D341Med (cell line): ENCODE measurements around the gene TUBB1.

ENCODE experiments used
- DNase-seq: peaks from one replicate; pipeline ENCODE4 v3.0.0; 2012; ENCODE audit warnings: low spot score

TUBB1 gene

DNA sequence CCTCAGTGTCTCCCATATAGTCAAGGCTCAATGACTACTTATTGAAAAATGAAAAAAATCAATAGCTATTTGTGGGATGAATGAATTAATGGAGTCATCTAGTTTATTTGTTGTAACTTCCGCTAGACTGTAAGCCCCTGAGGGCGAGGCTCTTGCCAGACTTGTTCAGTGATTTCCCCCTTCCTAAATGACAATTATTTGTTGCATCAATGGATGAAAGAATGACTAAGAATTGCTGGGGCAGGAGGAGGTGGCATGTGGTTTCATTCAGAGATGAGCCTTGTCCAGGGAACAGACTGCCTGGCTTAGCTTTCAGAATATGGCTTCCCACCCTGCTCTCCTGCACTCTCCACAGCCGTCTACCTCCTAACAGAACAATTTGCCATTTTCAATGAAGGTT is 24.5 kb downstream of the TUBB1 start:
- no peak for DNase-seq

DNA sequence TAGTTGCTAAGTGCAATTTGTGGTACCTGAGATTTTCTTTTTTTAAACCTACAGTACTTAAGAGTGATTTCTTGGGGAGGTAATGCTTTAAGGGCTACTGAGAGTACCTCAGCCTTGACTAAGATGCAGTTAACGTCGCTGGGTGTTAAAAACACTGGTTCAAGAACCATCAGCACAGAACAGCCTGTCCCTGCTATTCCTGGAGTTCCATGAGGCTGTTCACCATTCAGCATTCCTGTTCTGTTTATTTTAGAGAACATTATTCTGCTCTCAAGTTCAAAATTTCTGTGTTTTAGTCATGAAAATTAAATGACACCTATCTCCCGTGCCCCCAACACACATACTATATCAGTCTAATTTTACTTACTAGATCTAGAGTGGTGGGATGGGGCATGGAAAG is 25.1 kb downstream of the TUBB1 start:
- DNase-seq, result no peak

DNA sequence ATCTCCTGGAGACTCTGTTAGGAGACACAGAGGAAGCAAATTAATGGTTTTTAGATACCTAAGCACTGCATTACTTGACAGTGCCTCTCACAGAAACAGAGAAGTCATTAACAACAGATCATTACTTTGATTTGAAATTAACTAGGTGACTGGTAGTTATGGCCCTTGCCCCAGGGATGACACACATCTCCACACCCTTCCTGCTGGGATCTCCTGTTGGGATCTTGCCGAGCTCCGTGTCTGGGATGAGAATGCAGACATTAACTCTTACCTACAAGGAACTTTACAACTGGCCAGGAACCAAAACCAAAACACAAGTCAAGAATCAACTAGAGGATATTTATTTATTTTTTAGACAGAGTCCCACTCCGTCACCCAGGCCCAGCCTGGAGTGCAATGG is 25.6 kb downstream of the TUBB1 start:
- no peak for DNase-seq

DNA sequence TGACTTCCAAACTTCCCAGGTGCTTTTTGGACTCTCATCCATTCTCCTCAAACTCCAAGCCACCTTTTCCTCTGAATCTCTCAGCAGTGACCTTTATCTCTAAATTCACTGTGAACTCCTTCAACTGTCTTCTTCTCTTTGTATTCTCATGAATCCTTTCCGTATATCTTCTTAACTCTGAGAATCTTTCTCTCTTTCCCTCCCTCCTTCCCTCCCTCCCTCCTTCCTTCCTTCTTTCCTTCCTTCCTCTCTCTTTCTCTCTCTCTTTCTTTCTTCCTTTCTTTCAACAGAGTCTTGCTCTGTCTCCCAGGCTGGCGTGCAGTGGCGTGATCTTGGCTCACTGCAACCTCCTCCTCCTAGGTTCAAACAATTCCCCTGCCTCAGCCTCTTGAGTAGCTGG is 27.6 kb downstream of the TUBB1 start:
- no peak for DNase-seq

DNA sequence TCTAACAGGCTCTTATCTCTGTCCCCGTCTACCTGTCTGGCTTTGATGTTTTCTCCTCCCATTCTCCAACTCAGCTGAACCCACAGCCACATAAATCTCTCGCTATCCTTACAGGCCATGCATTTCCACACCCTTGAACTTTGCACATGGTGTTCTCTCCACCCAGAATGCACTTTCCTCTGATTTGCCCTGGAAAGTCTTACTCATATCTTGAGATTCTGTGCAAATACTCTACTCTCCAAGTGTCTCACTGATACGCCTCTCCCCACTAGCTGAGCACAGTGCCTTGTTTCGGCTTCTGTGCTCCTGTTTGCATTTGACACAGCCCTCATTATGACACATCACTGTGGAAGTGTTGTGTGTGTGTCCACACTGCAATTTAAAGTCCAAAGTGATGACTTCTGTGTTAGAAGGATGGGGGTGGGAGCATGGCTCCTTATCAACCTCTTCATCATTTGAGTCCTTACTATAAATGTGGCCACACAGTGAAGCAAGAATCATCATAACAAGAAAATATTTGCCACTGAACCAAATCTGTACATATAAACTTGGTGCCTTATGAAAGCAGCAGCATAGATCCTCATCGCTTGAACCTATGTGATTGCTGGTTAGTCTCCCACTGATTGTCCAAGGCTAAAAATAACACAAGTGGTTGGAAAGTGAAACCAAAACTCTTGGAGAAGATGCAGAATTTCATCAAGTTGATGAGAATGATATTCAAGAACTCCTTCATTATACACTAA is 28.9 kb downstream of the TUBB1 start:
- DNase-seq, result no peak

DNA sequence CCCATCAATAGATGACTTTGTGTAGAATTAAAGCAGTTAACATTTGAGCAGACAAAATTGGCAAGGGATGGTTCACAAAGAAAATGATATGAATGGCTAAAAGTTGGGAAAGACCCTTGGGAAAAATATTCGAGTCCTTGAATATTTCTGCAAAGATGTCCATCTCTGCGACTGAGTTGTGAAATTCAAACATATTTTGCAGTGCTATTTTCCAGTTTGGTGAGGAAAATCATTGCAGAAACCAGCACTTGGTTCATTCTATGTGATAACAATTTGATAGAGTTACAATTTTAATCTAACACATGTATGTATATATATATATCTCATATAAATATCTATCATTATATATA is 29.4 kb downstream of the TUBB1 start:
- DNase-seq, result no peak

DNA sequence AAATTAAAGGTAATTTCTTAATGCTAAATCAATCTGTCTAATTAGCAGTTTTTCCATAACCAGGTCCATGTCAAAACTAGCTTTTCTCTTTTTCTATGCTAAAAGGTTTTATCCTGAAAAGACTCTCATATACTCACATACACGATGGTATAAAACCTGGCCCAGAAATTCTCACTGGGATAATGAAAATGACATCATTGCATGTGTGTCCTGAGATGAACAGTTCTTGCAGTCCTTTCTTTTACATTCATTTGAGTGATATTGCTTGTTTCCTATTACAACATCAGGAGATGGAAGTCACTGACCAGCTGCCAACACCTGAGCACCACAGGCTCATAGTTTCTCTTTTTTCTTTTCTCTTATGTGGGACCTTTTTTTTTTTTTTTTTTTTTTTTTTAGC is 31.2 kb downstream of the TUBB1 start:
- no peak for DNase-seq

DNA sequence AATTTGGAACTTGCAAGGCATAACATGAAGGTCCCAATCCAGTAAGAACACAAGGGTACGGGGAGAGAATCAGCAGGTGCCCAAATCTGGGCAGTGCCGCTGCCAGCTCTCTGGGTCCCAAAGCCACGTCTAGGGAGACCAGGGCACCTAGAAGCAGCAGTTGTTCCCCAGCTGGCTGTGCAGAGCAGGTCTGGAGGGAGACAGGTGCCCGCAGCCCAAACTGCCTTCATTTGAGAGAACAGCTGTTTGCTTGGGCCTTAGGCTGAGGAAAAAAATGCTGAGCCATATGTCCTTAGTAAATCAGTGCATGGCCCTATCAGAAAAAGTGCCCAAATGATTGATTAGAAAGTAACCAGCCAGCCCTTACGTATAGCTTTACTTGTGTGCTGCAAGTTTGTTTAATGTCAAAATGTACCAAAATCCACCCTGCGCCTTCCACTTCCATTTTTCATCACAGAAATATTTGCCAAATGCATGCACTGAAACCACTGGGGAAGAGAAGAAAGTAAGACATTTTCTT is 32.5 kb downstream of the TUBB1 start:
- no peak for DNase-seq

DNA sequence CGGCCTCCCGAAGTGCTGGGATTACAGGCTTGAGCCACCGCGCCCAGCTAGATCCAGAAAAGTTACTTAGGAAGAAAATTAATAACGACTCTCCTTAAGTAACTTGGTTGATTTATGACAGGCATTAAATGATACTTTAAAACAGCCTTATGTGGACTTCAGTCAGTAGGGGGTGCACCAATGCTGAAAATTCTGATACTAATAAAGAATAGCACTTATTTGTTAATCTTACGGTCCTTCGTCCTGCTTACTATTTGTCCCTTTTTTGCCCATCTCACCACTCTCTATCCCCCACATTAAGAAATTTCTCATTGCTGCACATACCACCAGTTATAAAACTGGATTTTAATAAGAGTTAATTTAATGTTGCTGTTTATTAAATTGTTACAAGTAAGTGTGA is 36.1 kb downstream of the TUBB1 start:
- no peak for DNase-seq

DNA sequence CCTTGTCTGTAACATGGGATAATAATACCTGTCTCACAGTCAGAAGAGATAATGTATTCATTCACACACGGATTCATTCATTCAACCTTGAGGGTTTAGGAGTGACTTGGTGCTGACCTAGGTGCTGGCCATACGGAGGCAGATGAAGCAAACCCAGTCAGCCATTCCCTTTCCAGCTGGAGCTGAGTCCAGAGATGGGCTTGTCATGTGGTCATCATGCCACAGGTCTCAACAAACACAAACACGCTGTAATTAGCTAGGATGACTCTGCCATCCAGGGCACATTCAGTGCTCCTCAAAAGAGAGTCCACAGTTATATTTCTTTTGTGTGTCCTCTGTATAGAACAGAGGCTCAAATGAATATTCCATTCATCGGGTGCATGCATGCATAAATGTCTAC is 42.9 kb downstream of the TUBB1 start:
- no peak for DNase-seq

DNA sequence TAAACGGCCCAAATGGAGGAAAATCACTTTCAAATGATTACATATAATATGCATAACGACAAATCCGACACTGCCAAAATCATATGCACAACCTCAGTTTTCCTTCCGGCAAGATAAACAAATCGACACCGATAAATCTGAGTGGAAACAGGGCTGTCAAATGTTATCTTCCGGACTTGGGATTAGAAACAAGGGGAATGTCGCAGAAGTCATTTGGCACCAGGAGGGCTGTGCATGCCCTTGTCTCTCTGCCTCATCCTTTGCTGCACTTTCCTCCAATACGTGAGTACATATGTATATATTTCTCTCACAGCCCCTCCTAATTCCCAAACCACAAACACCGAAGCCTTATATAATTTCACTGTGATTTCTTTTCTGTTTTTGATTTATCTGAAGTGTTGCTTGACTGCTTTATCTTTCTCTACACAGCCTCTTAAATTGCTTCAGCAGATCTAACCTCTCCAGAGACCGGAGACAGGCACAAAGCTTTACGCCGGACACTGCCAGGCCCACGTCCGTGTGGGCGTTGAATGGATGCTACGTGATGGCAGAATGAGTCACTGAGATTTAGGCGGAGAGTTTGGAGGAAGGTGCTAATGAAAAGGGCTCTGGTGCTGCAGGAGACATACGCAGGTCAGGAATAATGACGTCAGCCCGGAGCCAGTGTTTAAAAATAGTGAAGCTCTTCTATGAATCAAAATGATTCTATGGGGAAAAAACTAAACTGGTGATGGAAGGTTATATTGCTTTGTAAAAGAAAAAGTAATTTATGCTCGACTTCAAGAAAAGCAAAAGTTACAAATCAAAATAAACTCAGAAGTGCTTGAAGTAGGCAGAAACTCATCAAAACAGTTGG is 44.4 kb downstream of the TUBB1 start:
- DNase-seq, result peak; percentile 38

DNA sequence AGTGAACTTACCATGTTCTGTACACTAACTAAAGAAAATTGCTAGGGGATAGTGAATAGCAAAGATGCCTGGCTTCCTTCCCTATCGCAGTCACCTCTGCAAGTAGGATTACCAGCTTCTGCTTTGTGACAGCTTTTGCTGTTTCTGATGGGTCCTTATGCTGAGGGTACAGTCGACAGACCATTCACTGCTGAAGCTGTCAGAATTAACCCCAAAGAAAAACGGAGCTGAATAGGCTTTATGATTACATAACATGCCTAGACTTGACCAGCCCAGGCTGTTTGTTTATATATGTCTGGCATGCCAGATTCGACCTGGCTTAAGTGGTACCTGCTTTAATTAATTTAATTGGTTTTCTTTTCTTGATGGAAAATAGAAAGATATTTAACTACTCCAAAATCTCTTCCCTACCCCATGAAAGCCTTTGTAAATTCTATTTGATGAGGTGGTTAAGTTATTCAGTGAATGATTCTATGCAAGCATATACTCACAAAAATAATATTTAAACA is 45.0 kb downstream of the TUBB1 start:
- peak; percentile 36 for DNase-seq

DNA sequence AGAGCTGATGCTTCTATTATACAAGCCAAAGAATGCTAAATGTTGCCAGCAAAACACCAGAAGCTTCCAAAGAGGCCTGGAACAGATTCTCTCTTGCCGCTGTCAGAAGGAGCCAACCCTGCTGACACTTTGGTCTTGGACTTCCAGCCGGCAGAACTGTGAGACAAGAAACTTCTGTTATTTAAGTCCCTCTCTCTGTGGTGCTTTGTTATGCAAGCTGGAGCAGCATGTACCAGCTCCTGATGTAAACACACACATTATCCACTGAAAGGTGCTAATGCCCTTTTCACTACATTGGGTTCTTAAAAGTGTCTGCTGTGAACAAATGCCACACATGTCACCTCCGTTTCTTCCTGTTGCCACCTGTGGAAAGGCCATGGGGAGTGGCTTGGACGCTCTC is 49.3 kb downstream of the TUBB1 start:
- no peak for DNase-seq

DNA sequence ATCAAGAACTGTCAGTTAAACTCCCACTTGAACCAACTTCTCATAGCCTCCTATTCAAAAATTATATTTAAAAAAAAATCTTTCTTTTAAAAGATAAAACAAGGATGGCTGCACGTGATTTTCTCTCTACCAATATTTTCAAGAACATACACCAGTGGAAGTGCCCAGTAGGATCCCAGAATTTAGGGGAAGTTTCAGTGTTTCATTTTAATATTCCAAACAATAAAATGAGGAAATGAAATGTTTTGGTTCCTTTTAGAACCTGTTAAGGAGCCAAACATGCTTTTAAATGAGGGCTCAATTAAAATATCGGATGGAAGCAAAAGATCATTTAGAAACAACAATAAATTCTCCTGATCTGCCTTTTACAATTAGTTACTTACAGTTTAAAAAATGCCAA is 49.8 kb downstream of the TUBB1 start:
- no peak for DNase-seq

DNA sequence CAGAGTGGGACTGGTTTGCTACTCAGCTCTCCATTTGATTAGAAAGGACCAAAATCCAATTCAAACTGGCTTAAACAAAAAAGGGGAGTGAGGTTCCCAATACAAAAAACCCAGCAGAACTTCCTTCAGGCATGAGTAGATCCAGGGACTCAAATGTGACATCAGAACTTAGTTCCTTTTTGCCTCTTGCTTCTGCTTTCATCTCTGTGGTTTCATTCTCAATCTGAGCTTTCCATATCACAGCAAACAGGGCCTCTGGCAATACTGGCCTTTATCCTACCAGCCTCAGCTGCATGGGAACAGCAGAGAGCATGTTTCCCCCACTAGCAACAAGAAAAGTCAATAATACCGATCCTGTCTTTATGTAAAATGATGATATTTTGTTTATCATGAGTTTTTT is 52.0 kb downstream of the TUBB1 start:
- no peak for DNase-seq

DNA sequence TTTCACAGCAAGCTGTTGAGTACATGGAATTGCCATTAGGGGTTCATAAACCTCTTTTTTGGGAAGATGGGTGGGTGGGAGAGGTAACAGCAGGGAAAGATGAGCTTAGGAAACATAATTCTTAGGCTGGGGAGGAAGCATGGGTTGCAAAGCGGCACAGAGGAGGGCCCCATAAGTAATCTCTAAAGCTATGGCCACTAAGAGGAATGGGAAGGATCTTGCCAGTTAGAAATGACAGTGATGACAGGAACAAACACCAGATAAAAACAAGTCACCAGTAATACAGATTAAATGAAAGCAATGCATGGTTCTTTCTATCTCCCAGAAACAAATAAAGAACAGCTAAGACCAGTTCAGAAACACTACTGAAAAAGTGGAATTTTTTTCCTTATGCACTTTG is 54.4 kb downstream of the TUBB1 start:
- DNase-seq, result no peak

DNA sequence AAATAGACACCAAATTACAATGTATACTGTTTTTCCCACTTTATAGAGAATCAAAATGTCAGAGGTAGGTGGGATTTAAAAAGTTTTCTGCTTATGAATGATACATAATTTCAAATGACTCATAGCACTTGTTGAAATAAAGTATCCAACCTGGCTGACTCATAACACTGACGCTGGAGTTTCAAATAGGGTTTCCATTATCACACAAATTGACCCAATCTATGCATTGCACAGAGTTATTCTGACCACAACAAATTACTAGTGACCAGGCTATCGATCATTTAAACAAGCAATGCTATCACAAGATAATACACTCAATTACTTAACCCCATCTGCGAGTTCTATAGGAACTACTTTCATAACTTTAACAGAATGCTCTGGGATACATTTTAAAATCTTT is 55.2 kb downstream of the TUBB1 start:
- no peak for DNase-seq

DNA sequence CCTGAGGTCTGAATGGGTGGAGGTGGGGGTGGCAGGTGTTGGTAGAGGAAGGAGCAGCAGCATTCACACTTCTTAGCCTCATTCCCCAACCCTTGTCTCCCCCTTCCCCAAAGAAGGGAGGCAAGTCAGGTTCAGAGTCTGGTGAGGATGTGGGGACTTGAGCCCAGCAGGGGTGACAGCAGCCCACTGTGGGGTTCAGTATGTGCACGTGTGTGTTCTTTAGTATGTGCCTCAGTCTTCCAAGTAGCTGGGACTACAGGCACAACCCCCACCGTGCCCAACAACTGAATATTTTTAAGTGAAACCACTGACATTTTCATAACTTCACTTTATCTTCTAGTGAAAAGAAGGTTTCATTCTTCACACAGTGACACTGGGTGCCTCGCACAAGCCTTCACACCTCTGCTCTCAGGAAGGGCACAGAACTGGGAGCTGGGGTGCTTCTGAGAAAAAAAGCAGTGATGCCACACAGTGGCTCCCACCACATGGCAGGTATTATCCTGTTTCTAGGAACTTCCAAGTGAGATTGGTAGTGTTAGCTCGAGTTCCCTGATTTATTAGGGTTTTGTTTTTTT is 56.8 kb downstream of the TUBB1 start:
- DNase-seq, result no peak
